ENCODE measurements around the gene ZNF519.

The ZNF519 gene

DNA sequence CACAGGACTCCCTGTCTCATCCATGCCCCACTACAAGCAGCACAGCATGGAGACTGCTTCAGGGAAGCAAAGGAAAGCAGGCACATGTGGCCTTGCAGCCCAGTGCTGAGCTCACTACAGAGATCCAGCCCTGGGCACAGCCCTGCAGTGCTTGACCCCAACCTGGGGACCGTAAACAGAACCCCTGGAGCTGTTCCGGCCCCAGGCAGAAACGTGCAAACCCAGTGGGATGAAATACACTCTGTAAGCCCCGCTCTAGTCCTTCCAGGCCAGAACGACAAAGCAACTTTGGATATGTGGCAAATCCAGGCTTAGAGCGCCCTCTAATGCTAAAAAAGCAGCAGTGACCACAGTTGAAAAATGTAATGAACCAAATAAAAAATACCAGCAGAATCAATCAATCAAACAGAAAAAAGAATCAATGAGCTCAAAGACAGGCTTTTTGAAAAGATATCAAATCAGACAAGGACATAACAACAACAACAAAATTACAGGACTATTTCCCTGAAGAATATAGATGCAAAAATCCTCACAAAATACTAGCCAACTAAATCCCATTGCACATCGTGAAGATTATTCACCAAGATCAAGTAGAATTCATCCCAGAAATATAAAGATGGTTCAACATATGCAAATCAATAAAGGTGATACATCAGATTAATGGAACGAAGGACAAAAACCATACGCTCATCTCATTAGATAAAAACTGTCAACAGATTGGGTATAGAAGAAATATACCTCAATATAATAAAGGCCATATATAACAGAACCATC, 45.6 kb downstream of the ZNF519 start:
- DNase-seq (ENCODE audit: low spot score) = peak; percentile 42
- TF ChIP-seq, protein P1, sequence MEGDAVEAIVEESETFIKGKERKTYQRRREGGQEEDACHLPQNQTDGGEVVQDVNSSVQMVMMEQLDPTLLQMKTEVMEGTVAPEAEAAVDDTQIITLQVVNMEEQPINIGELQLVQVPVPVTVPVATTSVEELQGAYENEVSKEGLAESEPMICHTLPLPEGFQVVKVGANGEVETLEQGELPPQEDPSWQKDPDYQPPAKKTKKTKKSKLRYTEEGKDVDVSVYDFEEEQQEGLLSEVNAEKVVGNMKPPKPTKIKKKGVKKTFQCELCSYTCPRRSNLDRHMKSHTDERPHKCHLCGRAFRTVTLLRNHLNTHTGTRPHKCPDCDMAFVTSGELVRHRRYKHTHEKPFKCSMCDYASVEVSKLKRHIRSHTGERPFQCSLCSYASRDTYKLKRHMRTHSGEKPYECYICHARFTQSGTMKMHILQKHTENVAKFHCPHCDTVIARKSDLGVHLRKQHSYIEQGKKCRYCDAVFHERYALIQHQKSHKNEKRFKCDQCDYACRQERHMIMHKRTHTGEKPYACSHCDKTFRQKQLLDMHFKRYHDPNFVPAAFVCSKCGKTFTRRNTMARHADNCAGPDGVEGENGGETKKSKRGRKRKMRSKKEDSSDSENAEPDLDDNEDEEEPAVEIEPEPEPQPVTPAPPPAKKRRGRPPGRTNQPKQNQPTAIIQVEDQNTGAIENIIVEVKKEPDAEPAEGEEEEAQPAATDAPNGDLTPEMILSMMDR (IDR thresholded peaks at IDR 0.05; ENCODE audit: extremely low read depth, missing control alignments) = peak; percentile 70

DNA sequence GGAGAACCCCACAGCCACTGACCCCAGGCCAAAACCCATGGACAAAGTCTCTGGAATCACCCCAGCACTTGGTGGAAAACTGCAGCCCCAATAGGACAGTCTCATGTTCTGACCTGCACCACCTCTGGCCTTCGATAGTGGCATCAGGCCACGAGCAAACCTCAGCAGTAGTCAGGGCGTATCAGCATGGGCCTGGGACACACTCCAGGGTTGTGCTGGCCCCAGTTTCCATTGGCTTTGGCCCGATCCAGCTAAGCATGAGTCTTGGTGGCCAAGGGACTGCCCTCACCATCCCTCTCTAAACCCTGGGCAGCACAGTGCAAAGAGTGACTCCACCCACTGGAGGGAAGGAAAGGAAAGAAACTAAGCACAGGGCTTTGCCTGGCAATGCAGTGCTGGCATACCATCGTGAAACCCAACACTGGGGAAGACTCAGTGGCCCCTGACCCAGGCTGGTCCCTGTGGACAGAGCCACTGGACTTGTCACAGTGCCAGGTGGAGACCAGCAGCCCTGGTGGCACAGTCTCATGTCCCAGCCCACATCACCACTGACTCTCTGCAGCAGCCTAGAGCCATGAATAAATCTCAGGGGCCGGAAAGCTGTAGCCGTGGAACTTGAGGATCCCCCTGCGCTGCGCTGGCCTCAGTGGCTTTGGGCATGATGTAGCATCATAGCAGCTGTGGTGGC, 46.3 kb downstream of the ZNF519 start:
- DNase-seq (ENCODE audit: low spot score) = no peak
- TF ChIP-seq, protein P1 (IDR thresholded peaks at IDR 0.05; ENCODE audit: extremely low read depth, missing control alignments) = no peak

DNA sequence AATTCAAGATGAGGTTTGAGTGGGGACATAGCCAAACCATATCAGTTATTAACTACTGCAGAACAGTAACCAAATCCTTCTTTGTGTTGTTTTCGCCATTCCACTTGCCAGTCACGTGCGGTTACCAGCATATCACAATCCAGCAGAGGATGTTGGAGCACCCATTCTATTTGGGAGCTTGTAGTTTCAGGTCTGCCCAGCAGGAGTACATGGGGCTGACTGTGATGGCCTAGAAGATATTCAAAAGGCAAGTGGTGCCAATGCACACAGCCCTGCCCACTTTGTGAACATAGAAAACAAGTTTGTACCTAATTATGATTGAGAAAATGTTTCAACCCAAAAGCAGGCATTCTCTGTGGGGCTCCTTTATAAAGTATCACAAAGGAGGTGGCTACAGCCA, 57.0 kb downstream of the ZNF519 start:
- TF ChIP-seq, protein P1 (IDR thresholded peaks at IDR 0.05; ENCODE audit: extremely low read depth, missing control alignments) = no peak
- no peak for DNase-seq (ENCODE audit: low spot score)

DNA sequence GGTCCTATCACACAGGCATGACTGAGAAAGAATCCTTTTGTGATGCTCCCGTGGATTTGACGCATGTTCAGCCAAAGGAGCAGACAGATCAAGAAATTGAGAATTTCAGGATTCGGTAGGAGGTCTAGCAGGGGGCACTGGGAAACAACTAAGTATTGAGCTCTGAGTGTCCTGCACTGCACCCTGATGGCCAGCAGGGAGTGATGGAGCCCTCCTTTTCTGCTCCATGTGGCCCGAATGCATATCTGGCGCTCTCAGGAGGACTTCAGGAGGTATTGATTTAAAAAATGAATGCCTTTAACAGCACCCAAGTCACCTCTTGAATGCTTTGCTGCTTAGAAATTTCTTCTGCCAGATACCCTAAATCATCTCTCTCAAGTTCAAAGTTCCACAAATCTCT, 58.0 kb downstream of the ZNF519 start:
- DNase-seq (ENCODE audit: low spot score) = no peak

DNA sequence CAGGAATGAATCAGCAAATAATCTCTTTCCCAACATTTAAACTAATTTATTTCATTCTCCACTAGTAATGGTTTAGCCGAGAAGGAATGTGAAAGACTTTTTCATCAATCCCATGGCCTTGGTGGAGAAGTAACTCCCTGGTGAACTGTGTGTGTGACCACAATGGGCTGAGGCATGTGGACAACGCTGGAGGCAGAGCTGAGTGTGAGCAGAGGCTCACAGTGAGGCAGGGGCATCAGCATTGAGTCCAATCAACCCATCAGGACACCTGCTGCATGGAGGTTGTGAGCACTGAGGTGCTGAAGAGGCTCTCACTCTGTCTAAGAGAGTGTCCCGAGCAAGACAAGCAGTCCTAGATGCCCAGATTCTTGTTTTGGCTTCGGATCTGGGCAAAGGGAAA, 78.6 kb downstream of the ZNF519 start:
- TF ChIP-seq, protein P1 (IDR thresholded peaks at IDR 0.05; ENCODE audit: extremely low read depth, missing control alignments) = no peak
- DNase-seq (ENCODE audit: low spot score) = no peak

More for the DNA sequence above, 58.0 kb downstream of the ZNF519 start:
- TF ChIP-seq, protein P1 (IDR thresholded peaks at IDR 0.05; ENCODE audit: extremely low read depth, missing control alignments) = no peak

Measured in GM20000 (cell line).